A549 treated with CORT108297 at 1 μM for 4 hours (cell line): ENCODE data around the gene ZCCHC4. TPM values are rescaled to one million over a fixed set of nuclear protein-coding genes. Genes with fewer than 3 reads are reported as not detected.

ENCODE experiments used
- total RNA-seq: library from RNA; stranded (reverse); fragments of 200-300 nt; extraction: Qiagen RNA extraction; gene quantifications from 5 replicates; pipeline ENCODE4 v1.2.3, GENCODE V29; 2022

ZCCHC4 gene
- 4.4 to 5.4 TPM (median 4.6 TPM) in 5 replicates for total RNA-seq

DNA sequence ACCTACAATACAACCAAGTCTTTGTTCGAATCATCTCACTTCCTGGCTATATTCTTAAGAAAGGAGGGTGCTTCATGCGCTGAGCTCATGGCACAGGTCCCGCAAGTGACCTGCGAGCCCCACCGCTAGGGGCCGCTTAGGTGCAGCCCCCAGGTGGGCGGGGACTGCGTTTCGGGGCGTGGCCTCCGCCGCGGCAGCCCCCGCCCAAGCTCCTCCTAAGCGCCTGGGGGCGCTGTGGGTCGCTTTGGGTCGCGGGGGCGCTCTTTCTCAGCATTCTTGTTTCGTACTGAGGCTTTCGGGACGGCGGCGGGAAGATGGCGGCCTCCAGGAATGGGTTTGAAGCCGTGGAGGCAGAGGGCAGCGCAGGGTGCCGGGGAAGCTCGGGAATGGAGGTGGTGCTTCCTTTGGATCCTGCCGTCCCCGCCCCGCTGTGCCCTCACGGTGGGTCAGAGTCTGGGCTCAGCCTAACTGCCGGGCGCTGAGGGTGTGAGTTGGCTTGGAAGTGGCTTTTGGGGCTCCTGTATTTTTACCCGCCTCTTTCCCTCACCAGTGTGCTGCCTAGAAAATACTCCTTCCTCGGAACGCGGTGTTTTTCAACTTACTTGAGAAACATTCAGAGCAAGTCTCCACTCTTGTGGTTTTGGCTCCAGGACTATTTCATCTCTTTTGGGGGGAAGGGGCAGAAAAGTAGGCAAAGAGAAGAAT is at the start of gene ZCCHC4:
TSS of gene ZCCHC4 (plus strand) at position 279 of the 705 bp plus-strand sequence. CDS start at position 315, 36 bp downstream.

DNA sequence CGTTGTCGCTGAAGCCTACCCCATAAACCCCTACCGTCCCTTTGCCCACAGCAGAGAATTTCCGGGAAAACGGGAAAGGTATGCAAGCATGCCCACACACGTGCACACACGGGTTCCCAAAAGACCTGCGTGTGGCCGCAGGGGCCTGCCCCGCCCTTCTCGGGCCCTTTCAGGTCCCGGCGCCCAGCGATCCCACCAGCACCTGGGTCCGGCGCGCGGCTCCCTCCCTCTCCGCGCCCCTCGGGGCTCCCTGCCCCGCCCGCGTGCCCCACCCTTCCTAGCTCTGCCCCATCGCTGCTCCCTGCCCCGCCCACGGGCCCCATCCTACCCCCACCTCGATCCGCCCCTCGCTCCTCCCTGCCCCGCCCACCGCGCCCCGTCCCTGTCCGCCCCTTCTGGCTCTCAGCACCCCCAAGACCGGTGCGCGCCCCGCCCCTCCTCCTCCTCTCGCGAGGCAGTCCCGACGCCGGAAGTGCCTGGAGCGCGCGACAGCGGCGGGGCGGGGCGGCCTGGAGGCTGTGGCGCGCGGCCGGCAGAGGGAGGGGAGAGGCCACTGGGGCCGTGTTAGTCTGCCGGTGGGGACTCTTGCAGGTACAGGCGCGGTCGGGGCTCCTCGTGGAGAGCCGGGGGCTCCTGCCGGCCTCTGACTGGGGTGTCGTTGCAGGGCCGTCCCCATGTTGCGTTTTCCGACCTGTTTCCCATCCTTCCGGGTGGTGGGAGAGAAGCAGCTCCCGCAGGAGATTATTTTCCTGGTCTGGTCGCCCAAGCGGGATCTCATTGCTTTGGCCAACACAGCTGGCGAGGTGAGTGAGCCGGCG is 64.4 kb downstream of the ZCCHC4 start, which contains the start of gene ANAPC4:
TSS of gene ANAPC4 (plus strand) at position 510 of the 818 bp plus-strand sequence. CDS start at position 675, 165 bp downstream.

Other genes starting within 250 kb of the ZCCHC4 start
- 2.3 to 3.1 TPM (median 2.7 TPM) in 5 replicates for gene SEPSECS, start 152.3 kb upstream of the ZCCHC4 start, total RNA-seq
- gene PI4K2B, start 78.7 kb upstream of the ZCCHC4 start, total RNA-seq: 5.8 to 9.2 TPM (median 7.8 TPM) in 5 replicates
- gene ANAPC4, start 64.5 kb downstream of the ZCCHC4 start, total RNA-seq: 11.1 to 13.7 TPM (median 12.7 TPM) in 5 replicates